GM12892 (cell line): Measurements from ENCODE around the gene C2orf68.

Source experiments
- POLR2A ChIP-seq: IDR thresholded peaks from 2 replicates; pipeline ENCODE4 v1.6.1; 2011; ENCODE audit warnings: low read depth, low read length, control low read depth
- POLR2AphosphoS5 ChIP-seq: IDR thresholded peaks from 2 replicates; pipeline ENCODE4 v1.6.1; 2011; ENCODE audit warnings: low read depth, low read length, control low read depth
- TAF1 ChIP-seq: IDR thresholded peaks from 2 replicates; pipeline ENCODE4 v1.6.1; 2011; ENCODE audit warnings: low read depth, mild to moderate bottlenecking, control low read depth, low read length, borderline replicate concordance

DNA sequence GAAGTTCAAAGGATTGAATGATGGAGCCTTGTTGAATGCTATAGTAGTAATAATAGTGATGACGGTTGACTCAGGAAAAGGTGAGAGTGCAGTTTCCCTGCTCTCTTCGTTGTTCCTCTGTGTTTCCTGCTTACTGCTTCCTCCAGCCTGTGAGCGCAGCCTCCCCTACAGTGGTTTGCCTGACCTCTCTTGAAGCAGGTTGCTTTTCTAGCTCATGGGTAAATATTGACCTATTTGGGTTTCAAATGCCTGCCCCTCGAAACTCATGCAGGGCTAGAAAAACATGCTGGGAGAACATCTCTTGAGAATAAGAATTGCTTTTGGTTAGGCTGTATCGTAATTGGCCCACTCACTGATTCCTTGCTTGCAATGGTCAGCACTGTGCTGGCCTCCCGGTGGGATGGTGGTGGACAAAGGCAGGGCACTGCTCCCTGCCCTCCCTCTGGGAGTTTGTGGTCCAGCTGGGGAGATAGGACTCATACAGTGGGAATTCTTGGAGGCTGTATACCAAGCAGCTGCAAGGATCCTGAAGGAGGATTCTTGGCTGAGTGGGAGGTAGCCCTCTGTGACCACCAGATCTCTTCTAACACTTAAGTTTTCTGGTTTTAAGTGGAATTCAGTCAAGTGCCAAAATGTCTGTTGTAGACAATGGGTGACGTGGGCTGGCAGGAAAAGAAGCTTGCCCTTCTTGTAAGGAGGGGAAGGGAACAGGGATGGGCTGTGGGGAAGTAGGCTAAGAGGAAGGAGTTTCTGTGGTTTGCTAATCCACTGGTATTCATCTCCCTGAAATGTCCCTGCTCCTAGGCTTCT lies 21.7 kb downstream of the C2orf68 start:
- no peak for TF ChIP-seq POLR2A
- TF ChIP-seq POLR2AphosphoS5 = no peak
- TF ChIP-seq TAF1 = no peak
